ENCODE data around the gene STOML1.

DNA sequence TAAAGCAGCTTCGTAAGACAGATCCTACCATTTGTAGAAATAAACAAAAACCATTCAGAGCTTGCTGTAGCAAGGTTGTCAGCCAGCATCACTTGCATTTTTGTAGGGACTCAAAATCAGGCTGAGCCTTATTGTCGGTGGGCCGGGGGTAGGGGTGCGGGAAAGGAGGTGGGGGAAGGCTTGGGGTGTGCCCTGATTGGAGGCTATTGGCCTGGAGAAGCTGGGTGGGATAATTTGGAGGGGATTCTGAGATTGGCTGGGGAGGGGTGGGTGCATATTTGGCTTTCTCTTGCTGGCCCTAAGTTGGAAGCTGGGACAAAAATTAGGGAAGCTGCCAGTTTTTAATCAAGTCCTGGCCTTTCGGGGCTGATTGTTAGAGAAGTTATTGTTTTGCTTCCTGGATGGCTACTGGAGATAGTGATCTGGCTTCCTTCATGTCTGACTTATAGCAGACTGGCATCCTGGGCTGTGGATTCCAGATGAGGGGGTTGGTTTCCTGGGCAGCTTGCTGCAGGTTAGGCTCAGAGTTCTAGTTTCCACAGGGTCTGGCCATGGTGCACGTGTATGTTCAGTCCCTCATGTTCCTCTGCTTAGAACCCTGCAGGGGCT lies 22.8 kb downstream of the STOML1 start:
- TF ChIP-seq, protein P1, sequence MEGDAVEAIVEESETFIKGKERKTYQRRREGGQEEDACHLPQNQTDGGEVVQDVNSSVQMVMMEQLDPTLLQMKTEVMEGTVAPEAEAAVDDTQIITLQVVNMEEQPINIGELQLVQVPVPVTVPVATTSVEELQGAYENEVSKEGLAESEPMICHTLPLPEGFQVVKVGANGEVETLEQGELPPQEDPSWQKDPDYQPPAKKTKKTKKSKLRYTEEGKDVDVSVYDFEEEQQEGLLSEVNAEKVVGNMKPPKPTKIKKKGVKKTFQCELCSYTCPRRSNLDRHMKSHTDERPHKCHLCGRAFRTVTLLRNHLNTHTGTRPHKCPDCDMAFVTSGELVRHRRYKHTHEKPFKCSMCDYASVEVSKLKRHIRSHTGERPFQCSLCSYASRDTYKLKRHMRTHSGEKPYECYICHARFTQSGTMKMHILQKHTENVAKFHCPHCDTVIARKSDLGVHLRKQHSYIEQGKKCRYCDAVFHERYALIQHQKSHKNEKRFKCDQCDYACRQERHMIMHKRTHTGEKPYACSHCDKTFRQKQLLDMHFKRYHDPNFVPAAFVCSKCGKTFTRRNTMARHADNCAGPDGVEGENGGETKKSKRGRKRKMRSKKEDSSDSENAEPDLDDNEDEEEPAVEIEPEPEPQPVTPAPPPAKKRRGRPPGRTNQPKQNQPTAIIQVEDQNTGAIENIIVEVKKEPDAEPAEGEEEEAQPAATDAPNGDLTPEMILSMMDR (IDR thresholded peaks at IDR 0.05; ENCODE audit: poor library complexity), result no peak
- no peak for TF ChIP-seq EZH2 (IDR thresholded peaks at IDR 0.05; ENCODE audit: borderline replicate concordance)
- TF ChIP-seq EZH2phosphoT487 (IDR thresholded peaks at IDR 0.05; ENCODE audit: low read depth, severe bottlenecking, unreplicated experiment), result no peak
